ENCODE measurements around the gene EBLN1. TPM values are rescaled to one million over a fixed set of nuclear protein-coding genes. Genes with fewer than 3 reads are reported as not detected.

EBLN1 gene
- polyA plus RNA-seq, 2 of the 4 experiments (the other 2 are of a cell fraction), result not detected

DNA sequence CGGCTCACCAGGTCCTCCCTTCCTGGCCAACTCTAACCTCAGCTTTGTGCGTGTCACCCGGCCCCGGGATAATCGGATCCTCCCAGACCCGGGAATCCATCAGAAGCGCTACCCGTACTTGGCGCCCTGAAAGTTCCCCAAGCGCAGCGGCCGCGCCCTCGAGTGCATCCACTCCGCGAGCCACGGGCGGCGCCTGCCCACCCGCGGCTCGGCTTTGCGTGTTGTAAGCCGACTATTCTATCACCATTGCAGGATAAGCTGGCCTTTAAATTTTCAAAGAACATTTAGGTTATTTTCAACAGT lies 35.7 kb upstream of the EBLN1 start:
- Histone ChIP-seq H3K4me1 (peaks cover 12% of the 10 kb centered on the region; the same call in 2 of the 3 replicates), H3K27ac (no peak overlapping the region), H3K9me3 (no peaks in the 10 kb centered on the region), H3K4me3 (no peak overlapping the region), H3K4me2 (no peak overlapping the region)
- POLR2A ChIA-PET, result interaction anchor here (1.0 kb wide), 1 partner anchor 27 kb away, joined by 3 read pairs; no protein-coding TSS in a partner anchor
- TF ChIP-seq CBX8 (IDR thresholded peaks at IDR 0.05) (no peak), RCOR1 (IDR thresholded peaks at IDR 0.05; ENCODE audit: low read depth, low read length) (no peak), FOSL2 (IDR thresholded peaks at IDR 0.05) (no peak), FOSL2 (CRISPR knock-in tag; IDR thresholded peaks at IDR 0.05) (no peak), HEYL (CRISPR knock-in tag; IDR thresholded peaks at IDR 0.05) (no peak), CBX2 (IDR thresholded peaks at IDR 0.05; ENCODE audit: borderline replicate concordance, low read depth) (no peak)
- FAIRE-seq (no peak), DNase-seq (ENCODE audit: low read depth in 1 of 2, low spot score in 1 of 2) (no peak), ATAC-seq (no peak)
- 96% methylated on average over 24 of the region's 24 CpGs for WGBS (ENCODE audit: missing lambda C conversion rate)
- CTCF ChIA-PET, result no interaction called here

DNA sequence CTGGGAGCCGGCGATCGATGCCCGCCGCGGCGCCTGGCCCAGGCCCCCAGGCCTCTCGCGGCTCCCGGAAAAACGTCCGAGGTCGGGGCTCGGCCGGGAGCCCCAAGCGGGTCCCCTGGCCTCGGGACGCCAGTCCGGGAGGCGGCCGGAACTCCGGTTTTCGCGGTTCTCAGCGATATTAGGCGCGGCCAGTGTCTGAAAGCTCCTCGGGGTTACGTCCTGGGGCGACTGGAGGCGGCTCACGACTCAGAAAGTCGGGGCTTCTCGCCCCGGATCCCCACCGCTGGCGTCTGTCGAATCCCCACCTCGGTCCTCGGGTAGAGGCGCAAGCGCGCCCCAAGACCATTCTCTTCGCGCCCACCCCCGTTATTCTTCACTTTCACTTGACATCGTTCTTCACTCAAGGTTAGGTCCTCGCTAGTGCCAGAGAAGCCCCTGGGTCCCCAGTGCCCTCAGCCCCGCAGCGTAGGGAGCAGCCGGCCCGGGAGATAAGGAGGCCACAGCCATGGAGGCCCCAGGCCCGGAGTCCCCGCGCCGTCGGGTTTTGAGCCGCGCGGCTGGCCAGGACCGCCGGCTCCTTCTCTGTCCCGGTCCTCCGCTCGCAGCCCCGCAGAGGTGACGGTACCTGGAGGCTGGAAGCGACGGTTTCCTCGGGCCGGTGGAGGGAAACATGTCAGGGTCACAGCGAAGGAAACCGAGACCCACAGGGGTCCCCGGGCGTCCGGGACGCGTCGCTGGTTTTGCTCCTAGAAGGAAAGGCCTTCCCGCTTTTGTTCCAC lies 35.2 kb upstream of the EBLN1 start:
- Histone ChIP-seq H3K4me1 (peaks cover 16% of the 10 kb centered on the region), H3K27ac (peak overlapping the region; percentile 91 to 94; a peak in 5 of 6 replicates), H3K4me2 (peak overlapping the region; percentile 88), H3K9me3 (no peaks in the 10 kb centered on the region), H3K4me3 (no peak overlapping the region; the same call in 2 of the 3 replicates)
- no peak for ATAC-seq
- FAIRE-seq, result no peak
- ChIA-PET POLR2A (interaction anchor here (1.0 kb wide), 1 partner anchor 28 kb away, joined by 3 read pairs; no protein-coding TSS in a partner anchor), CTCF (interaction anchor here (1.0 kb wide), 1 partner anchor 242 kb away, joined by 3 read pairs; no protein-coding TSS in a partner anchor)
- 96% methylated on average over 79 of the region's 80 CpGs for WGBS (ENCODE audit: missing lambda C conversion rate)
- DNase-seq (ENCODE audit: low read depth in 1 of 2, low spot score in 1 of 2), result no peak
- TF ChIP-seq, protein P1, sequence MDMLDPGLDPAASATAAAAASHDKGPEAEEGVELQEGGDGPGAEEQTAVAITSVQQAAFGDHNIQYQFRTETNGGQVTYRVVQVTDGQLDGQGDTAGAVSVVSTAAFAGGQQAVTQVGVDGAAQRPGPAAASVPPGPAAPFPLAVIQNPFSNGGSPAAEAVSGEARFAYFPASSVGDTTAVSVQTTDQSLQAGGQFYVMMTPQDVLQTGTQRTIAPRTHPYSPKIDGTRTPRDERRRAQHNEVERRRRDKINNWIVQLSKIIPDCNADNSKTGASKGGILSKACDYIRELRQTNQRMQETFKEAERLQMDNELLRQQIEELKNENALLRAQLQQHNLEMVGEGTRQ (IDR thresholded peaks at IDR 0.05), result no peak
- TF ChIP-seq BHLHE40 (IDR thresholded peaks at IDR 0.05; ENCODE audit: low read depth, low read length) (no peak), HDAC2 (IDR thresholded peaks at IDR 0.05) (no peak), CEBPB (IDR thresholded peaks at IDR 0.05) (no peak), FOXS1 (CRISPR knock-in tag; IDR thresholded peaks at IDR 0.05) (no peak), ZSCAN20 (CRISPR knock-in tag; IDR thresholded peaks at IDR 0.05) (no peak), ZC3H11A (IDR thresholded peaks at IDR 0.05) (no peak)
- TF ChIP-seq, protein P2, sequence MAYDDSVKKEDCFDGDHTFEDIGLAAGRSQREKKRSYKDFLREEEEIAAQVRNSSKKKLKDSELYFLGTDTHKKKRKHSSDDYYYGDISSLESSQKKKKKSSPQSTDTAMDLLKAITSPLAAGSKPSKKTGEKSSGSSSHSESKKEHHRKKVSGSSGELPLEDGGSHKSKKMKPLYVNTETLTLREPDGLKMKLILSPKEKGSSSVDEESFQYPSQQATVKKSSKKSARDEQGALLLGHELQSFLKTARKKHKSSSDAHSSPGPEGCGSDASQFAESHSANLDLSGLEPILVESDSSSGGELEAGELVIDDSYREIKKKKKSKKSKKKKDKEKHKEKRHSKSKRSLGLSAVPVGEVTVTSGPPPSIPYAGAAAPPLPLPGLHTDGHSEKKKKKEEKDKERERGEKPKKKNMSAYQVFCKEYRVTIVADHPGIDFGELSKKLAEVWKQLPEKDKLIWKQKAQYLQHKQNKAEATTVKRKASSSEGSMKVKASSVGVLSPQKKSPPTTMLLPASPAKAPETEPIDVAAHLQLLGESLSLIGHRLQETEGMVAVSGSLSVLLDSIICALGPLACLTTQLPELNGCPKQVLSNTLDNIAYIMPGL (CRISPR knock-in tag; IDR thresholded peaks at IDR 0.05; ENCODE audit: borderline replicate concordance), result no peak

DNA sequence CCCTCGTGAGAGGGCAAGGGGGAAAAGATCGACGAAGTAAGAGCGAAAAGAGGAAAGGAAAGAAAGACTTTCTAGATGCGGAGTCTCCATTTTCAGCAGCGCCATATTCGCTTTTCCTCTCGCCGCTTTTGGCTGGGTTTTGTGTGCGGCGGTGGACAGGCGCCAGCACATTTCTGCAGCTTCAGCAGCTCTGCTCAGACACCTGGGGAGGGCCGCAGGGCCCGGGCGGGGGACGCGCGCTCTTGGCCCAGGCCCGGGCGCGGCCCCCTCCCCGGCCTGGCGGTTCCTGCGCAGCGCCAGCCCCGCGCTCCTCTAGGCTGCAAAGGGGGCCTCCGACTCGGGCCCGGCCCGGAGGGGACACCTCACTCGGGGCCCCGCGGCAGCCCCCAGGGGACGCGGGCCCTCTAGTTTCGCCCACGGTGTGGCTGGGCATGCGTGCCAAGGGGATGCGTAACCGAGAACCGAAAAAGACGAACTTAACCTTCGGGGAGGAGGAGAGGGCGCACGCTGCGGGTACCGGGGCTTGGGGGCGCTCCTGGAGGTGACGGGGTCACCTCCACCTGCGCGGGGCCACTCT lies 34.5 kb upstream of the EBLN1 start:
- no peak for TF ChIP-seq ZFP36 (IDR thresholded peaks at IDR 0.05; ENCODE audit: borderline replicate concordance, partially characterized antibody)
- TF ChIP-seq, protein P3, sequence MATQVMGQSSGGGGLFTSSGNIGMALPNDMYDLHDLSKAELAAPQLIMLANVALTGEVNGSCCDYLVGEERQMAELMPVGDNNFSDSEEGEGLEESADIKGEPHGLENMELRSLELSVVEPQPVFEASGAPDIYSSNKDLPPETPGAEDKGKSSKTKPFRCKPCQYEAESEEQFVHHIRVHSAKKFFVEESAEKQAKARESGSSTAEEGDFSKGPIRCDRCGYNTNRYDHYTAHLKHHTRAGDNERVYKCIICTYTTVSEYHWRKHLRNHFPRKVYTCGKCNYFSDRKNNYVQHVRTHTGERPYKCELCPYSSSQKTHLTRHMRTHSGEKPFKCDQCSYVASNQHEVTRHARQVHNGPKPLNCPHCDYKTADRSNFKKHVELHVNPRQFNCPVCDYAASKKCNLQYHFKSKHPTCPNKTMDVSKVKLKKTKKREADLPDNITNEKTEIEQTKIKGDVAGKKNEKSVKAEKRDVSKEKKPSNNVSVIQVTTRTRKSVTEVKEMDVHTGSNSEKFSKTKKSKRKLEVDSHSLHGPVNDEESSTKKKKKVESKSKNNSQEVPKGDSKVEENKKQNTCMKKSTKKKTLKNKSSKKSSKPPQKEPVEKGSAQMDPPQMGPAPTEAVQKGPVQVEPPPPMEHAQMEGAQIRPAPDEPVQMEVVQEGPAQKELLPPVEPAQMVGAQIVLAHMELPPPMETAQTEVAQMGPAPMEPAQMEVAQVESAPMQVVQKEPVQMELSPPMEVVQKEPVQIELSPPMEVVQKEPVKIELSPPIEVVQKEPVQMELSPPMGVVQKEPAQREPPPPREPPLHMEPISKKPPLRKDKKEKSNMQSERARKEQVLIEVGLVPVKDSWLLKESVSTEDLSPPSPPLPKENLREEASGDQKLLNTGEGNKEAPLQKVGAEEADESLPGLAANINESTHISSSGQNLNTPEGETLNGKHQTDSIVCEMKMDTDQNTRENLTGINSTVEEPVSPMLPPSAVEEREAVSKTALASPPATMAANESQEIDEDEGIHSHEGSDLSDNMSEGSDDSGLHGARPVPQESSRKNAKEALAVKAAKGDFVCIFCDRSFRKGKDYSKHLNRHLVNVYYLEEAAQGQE (IDR thresholded peaks at IDR 0.05), result no peak
- TF ChIP-seq NFE2L2 (conservative IDR thresholded peaks at IDR 0.05; ENCODE audit: low read length), result no peak
- TF ChIP-seq, protein P4, sequence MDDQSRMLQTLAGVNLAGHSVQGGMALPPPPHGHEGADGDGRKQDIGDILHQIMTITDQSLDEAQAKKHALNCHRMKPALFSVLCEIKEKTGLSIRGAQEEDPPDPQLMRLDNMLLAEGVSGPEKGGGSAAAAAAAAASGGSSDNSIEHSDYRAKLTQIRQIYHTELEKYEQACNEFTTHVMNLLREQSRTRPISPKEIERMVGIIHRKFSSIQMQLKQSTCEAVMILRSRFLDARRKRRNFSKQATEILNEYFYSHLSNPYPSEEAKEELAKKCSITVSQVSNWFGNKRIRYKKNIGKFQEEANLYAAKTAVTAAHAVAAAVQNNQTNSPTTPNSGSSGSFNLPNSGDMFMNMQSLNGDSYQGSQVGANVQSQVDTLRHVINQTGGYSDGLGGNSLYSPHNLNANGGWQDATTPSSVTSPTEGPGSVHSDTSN (IDR thresholded peaks at IDR 0.05), result no peak
- no peak for TF ChIP-seq SMC3 (IDR thresholded peaks at IDR 0.05)
- no peak for TF ChIP-seq NR3C1 (IDR thresholded peaks at IDR 0.05)
- TF ChIP-seq, protein P5, sequence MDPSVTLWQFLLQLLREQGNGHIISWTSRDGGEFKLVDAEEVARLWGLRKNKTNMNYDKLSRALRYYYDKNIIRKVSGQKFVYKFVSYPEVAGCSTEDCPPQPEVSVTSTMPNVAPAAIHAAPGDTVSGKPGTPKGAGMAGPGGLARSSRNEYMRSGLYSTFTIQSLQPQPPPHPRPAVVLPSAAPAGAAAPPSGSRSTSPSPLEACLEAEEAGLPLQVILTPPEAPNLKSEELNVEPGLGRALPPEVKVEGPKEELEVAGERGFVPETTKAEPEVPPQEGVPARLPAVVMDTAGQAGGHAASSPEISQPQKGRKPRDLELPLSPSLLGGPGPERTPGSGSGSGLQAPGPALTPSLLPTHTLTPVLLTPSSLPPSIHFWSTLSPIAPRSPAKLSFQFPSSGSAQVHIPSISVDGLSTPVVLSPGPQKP (IDR thresholded peaks at IDR 0.05; ENCODE audit: low read depth, low read length), result no peak
- TF ChIP-seq, protein P6, sequence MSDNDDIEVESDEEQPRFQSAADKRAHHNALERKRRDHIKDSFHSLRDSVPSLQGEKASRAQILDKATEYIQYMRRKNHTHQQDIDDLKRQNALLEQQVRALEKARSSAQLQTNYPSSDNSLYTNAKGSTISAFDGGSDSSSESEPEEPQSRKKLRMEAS (IDR thresholded peaks at IDR 0.05), result no peak
- TF ChIP-seq ZSCAN20 (CRISPR knock-in tag; IDR thresholded peaks at IDR 0.05), result no peak
- no peak for TF ChIP-seq BHLHE40 (IDR thresholded peaks at IDR 0.05; ENCODE audit: low read depth, low read length)
- TF ChIP-seq KDM1A (IDR thresholded peaks at IDR 0.05; ENCODE audit: low read depth), result no peak
- POLR2A ChIA-PET, result no interaction called here
- FAIRE-seq (no peak), DNase-seq (ENCODE audit: low read depth in 1 of 2, low spot score in 1 of 2) (no peak), ATAC-seq (peak; percentile 62 to 76; a peak in 5 of 6 replicates)
- CTCF ChIA-PET, result interaction anchor here (1.0 kb wide), 1 partner anchor 241 kb away, joined by 3 read pairs; no protein-coding TSS in a partner anchor
- peak overlapping the region; percentile 46 for H3K4me3 ChIP-seq
- peak overlapping the region; percentile 88 for H3K4me2 ChIP-seq
- WGBS (ENCODE audit: missing lambda C conversion rate), result 32% methylated on average over 40 of the region's 52 CpGs
- peaks cover 23% of the 10 kb centered on the region for H3K4me1 ChIP-seq
- H3K27ac ChIP-seq, result peak overlapping the region; percentile 91 to 94
- no peaks in the 10 kb centered on the region for H3K9me3 ChIP-seq

Data from A549 (cell line).